ENCODE results near the gene SEMA4F. TPM values are rescaled to one million over a fixed set of nuclear protein-coding genes. Genes with fewer than 3 reads are reported as not detected.

The SEMA4F gene, protein sequence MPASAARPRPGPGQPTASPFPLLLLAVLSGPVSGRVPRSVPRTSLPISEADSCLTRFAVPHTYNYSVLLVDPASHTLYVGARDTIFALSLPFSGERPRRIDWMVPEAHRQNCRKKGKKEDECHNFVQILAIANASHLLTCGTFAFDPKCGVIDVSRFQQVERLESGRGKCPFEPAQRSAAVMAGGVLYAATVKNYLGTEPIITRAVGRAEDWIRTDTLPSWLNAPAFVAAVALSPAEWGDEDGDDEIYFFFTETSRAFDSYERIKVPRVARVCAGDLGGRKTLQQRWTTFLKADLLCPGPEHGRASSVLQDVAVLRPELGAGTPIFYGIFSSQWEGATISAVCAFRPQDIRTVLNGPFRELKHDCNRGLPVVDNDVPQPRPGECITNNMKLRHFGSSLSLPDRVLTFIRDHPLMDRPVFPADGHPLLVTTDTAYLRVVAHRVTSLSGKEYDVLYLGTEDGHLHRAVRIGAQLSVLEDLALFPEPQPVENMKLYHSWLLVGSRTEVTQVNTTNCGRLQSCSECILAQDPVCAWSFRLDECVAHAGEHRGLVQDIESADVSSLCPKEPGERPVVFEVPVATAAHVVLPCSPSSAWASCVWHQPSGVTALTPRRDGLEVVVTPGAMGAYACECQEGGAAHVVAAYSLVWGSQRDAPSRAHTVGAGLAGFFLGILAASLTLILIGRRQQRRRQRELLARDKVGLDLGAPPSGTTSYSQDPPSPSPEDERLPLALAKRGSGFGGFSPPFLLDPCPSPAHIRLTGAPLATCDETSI
- total RNA-seq (1 to 10 TPM; 2.0 to 5.7 (median 2.5) TPM), polyA plus RNA-seq (1 to 10 TPM in 1 of 3 donors, under 1 TPM in 2; 0.59 to 1.5 (median 0.72) TPM)
- long read RNA-seq, donor 1, full-length matches to known transcripts: 1 of 2 reads
- long read RNA-seq, donor 1, partial matches to known transcripts: 0 of 2 reads
- long read RNA-seq, donor 1, other reads (novel, unspliced or antisense): 1 of 2 reads
- long read RNA-seq, donor 2, full-length matches to known transcripts: 1 of 3 reads
- long read RNA-seq, donor 2, partial matches to known transcripts: 2 of 3 reads
- long read RNA-seq, donor 2, other reads (novel, unspliced or antisense): 0 of 3 reads

DNA sequence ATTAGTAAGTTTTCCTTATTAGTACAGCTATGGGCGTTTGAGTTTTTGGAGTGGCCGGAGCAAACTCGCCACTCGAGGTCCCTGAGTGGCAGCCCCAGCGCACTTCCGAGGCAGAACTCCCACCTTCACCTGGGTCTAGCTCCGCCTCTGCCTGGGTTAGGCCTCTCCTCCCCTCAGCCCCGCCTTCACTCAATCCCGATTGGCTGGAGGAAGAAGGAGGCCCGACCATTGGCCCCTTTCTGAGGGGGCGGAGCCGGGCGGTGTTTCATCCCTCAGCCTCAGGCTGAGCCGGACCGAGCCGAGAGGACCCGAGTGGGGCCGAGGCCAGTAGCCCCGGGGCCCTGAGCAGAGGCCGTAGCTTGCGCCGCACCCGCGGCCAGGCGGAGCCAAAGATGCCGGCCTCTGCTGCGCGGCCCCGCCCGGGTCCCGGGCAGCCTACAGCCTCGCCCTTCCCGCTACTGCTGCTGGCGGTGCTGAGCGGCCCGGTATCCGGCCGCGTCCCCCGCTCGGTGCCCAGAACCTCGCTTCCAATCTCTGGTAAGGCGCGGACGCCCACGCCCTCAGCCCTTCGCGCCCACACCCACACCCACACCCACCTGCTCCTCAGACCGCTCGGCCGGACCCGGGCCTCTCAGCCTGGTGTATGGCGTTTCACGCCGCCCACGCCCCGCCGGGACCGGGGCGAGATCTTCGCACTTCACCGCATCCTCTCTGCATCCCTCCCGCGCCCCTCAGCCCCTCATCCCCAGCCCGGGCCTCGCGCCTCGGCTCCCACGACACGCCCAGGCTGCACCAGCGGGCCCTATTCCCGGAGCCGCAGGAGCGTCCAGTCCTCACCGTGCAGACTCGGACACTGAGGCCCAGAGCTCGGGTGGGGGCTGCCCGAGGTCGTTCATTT lies at the start of gene SEMA4F:
Gene SEMA4F, plus strand, starts transcription at position 263 of the 898 bp plus-strand sequence. Its CDS starts 130 bp downstream, at position 393.
- intact Hi-C loops (cut with DNase I): no loop called here
- 1% methylated on average over 66 to 79 of the region's 79 CpGs for WGBS, 3 donors

DNA sequence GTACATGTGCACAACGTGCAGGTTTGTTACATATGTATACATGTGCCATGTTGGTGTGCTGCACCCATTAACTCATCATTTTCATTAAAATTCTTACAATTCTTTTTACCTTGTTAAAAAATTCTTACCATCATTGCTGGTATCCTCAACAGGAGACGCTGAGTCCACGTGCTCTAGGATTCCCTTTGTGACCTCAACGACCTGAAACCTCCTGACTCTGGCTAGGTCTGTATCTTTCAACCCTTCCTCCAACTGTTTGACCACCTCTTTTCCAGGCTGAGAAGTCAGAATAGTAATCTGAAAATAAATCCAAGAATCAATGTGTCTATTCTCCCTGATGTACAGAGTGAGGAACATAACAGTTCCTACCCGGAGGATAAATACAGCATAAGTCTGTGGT lies 47.1 kb upstream of the SEMA4F start:
- H3K4me3 ChIP-seq: no peak overlapping the region
- WGBS, 3 donors: 57 to 61% (median 61%) methylated on average over 5 of the region's 5 CpGs
- DNase-seq: no peak
- TF ChIP-seq, protein P1, sequence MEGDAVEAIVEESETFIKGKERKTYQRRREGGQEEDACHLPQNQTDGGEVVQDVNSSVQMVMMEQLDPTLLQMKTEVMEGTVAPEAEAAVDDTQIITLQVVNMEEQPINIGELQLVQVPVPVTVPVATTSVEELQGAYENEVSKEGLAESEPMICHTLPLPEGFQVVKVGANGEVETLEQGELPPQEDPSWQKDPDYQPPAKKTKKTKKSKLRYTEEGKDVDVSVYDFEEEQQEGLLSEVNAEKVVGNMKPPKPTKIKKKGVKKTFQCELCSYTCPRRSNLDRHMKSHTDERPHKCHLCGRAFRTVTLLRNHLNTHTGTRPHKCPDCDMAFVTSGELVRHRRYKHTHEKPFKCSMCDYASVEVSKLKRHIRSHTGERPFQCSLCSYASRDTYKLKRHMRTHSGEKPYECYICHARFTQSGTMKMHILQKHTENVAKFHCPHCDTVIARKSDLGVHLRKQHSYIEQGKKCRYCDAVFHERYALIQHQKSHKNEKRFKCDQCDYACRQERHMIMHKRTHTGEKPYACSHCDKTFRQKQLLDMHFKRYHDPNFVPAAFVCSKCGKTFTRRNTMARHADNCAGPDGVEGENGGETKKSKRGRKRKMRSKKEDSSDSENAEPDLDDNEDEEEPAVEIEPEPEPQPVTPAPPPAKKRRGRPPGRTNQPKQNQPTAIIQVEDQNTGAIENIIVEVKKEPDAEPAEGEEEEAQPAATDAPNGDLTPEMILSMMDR (IDR thresholded peaks at IDR 0.05): no peak
- no peaks in the 10 kb centered on the region for H3K9me3 ChIP-seq
- H3K36me3 ChIP-seq (ENCODE audit: insufficient read depth in 1 of 2, low read depth in 1 of 2): no peaks in the 10 kb centered on the region
- no peak overlapping the region for H3K27ac ChIP-seq
- intact Hi-C loops (cut with DNase I): no loop called here
- H3K4me1 ChIP-seq: no peaks in the 10 kb centered on the region
- ATAC-seq: no peak
- H3K27me3 ChIP-seq (ENCODE audit: insufficient read depth in 3 of 3, low read length in 2 of 3): peaks cover 0 to 22% (median 5%) of the 10 kb centered on the region in 3 donors

More for the DNA sequence above, at the start of gene SEMA4F:
- ATAC-seq (peak; percentile 100), DNase-seq (peak; percentile 95 to 96)
- Histone ChIP-seq H3K36me3 (ENCODE audit: insufficient read depth in 1 of 2, low read depth in 1 of 2) (peaks cover 2 to 12% of the 10 kb centered on the region in 2 donors), H3K9me3 (no peaks in the 10 kb centered on the region), H3K4me1 (peaks cover 5% of the 10 kb centered on the region), H3K27ac (no peak within 1 kb of the TSS), H3K4me3 (peak within 1 kb of the TSS; percentile 90), H3K27me3 (ENCODE audit: insufficient read depth in 3 of 3, low read length in 2 of 3) (no peaks in the 10 kb centered on the region)
- TF ChIP-seq, protein P1 (IDR thresholded peaks at IDR 0.05): no peak

DNA sequence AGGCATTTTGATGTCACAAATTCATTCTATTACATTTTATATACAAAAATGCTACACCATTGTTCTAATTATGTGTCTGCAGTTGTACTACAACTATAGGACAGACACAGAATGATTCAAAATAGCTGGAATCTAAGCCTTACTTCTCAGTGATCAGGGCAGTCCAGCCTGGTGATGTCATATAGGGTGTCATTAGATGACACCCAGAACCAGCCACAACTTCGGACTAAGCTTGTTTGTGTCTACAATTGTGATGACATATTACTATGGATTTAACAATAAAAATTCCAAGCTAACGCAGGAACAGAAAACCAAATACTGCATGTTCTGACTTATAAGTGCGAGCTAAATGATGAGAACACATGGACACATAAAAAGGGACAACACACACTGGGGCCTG lies 36.9 kb upstream of the SEMA4F start:
- H3K36me3 ChIP-seq (ENCODE audit: insufficient read depth in 1 of 2, low read depth in 1 of 2): no peaks in the 10 kb centered on the region
- no peak overlapping the region for H3K4me3 ChIP-seq
- H3K27ac ChIP-seq: no peak overlapping the region
- ATAC-seq: no peak
- intact Hi-C loops (cut with DNase I): no loop called here
- H3K27me3 ChIP-seq (ENCODE audit: insufficient read depth in 3 of 3, low read length in 2 of 3): peaks cover 0 to 24% (median 3%) of the 10 kb centered on the region in 3 donors
- no peak for DNase-seq
- H3K4me1 ChIP-seq: no peaks in the 10 kb centered on the region
- no peaks in the 10 kb centered on the region for H3K9me3 ChIP-seq
- TF ChIP-seq, protein P1 (IDR thresholded peaks at IDR 0.05): no peak
- 79 to 83% (median 81%) methylated on average over 3 of the region's 3 CpGs for WGBS, 3 donors
